HEK293 (cell line): ENCODE results near the gene ANTXR1.

ENCODE experiments used
- AEBP2 ChIP-seq: fragments of 450-650 bp; formaldehyde crosslinking; IDR thresholded peaks from 2 replicates; pipeline ENCODE4 v1.5.1; 2016; ENCODE audit warnings: missing biosample characterization, missing genetic modification characterization, borderline replicate concordance
- BCL11B ChIP-seq: fragments of 450-650 bp; formaldehyde crosslinking; IDR thresholded peaks from 2 replicates; pipeline ENCODE4 v1.5.1; 2016; ENCODE audit warnings: low read depth, missing biosample characterization, missing genetic modification characterization
- GLIS1 ChIP-seq: fragments of 450-650 bp; formaldehyde crosslinking; IDR thresholded peaks from 2 replicates; pipeline ENCODE4 v1.5.1; 2016; ENCODE audit warnings: missing biosample characterization, missing genetic modification characterization
- IKZF3 ChIP-seq: fragments of 450-650 bp; IDR thresholded peaks from 2 replicates; pipeline ENCODE4 v1.5.0; 2018; ENCODE audit warnings: missing biosample characterization, mild to moderate bottlenecking, missing genetic modification characterization, moderate library complexity
- KLF16 ChIP-seq: fragments of 450-650 bp; formaldehyde crosslinking; IDR thresholded peaks from 2 replicates; pipeline ENCODE4 v1.5.1; 2017; ENCODE audit warnings: missing biosample characterization, missing genetic modification characterization
- KLF7 ChIP-seq: fragments of 450-650 bp; formaldehyde crosslinking; IDR thresholded peaks from 2 replicates; pipeline ENCODE4 v1.5.1; 2016; ENCODE audit warnings: missing biosample characterization, missing genetic modification characterization, borderline replicate concordance
- SCRT2 ChIP-seq: fragments of 450-650 bp; formaldehyde crosslinking; IDR thresholded peaks from 2 replicates; pipeline ENCODE4 v1.5.1; 2016; ENCODE audit warnings: missing biosample characterization, missing genetic modification characterization
- SP7 ChIP-seq: fragments of 450-650 bp; formaldehyde crosslinking; IDR thresholded peaks from 2 replicates; pipeline ENCODE4 v1.5.1; 2016; ENCODE audit warnings: missing biosample characterization, missing genetic modification characterization
- WT1 ChIP-seq: fragments of 450-650 bp; formaldehyde crosslinking; IDR thresholded peaks from 2 replicates; pipeline ENCODE4 v1.5.1; 2016; ENCODE audit warnings: missing biosample characterization, missing genetic modification characterization
- ZBTB20 ChIP-seq: fragments of 450-650 bp; formaldehyde crosslinking; IDR thresholded peaks from 2 replicates; pipeline ENCODE4 v1.5.1; 2016; ENCODE audit warnings: missing biosample characterization, missing genetic modification characterization
- ZIC2 ChIP-seq: fragments of 450-650 bp; formaldehyde crosslinking; IDR thresholded peaks from 2 replicates; pipeline ENCODE4 v1.5.1; 2016; ENCODE audit warnings: missing biosample characterization, missing genetic modification characterization
- ZNF121 ChIP-seq: fragments of 450-650 bp; formaldehyde crosslinking; IDR thresholded peaks from 2 replicates; pipeline ENCODE4 v1.5.1; 2016; ENCODE audit warnings: missing biosample characterization, missing genetic modification characterization
- ZNF155 ChIP-seq: fragments of 450-650 bp; formaldehyde crosslinking; IDR thresholded peaks from 2 replicates; pipeline ENCODE4 v1.5.1; 2016; ENCODE audit warnings: missing biosample characterization, missing genetic modification characterization
- ZNF18 ChIP-seq: fragments of 450-650 bp; formaldehyde crosslinking; IDR thresholded peaks from 2 replicates; pipeline ENCODE4 v1.5.1; 2016; ENCODE audit warnings: missing biosample characterization, missing genetic modification characterization
- ZNF184 ChIP-seq: fragments of 450-650 bp; IDR thresholded peaks from 2 replicates; pipeline ENCODE4 v1.5.1; 2018; ENCODE audit warnings: missing biosample characterization, mild to moderate bottlenecking, missing genetic modification characterization
- ZNF19 ChIP-seq: fragments of 450-650 bp; formaldehyde crosslinking; IDR thresholded peaks from 2 replicates; pipeline ENCODE4; 2016; ENCODE audit warnings: missing biosample characterization, missing genetic modification characterization, low read depth
- ZNF2 ChIP-seq: fragments of 450-650 bp; formaldehyde crosslinking; IDR thresholded peaks from 2 replicates; pipeline ENCODE4 v1.5.1; 2016; ENCODE audit warnings: missing biosample characterization, missing genetic modification characterization
- ZNF214 ChIP-seq: fragments of 450-650 bp; formaldehyde crosslinking; IDR thresholded peaks from 2 replicates; pipeline ENCODE4 v1.5.1; 2017; ENCODE audit warnings: missing biosample characterization, mild to moderate bottlenecking, missing genetic modification characterization, borderline replicate concordance
- ZNF239 ChIP-seq: fragments of 450-650 bp; formaldehyde crosslinking; IDR thresholded peaks from 2 replicates; pipeline ENCODE4 v1.5.1; 2016; ENCODE audit warnings: missing biosample characterization, missing genetic modification characterization
- ZNF292 ChIP-seq: fragments of 450-650 bp; formaldehyde crosslinking; IDR thresholded peaks from 2 replicates; pipeline ENCODE4 v1.5.1; 2016; ENCODE audit warnings: low read depth, missing biosample characterization, missing genetic modification characterization, borderline replicate concordance
- ZNF350 ChIP-seq: fragments of 450-650 bp; formaldehyde crosslinking; IDR thresholded peaks from 2 replicates; pipeline ENCODE4 v1.5.0; 2017; ENCODE audit warnings: missing biosample characterization, mild to moderate bottlenecking, missing genetic modification characterization
- ZNF404 ChIP-seq: fragments of 450-650 bp; formaldehyde crosslinking; IDR thresholded peaks from 2 replicates; pipeline ENCODE4 v1.5.1; 2017; ENCODE audit warnings: missing biosample characterization, missing genetic modification characterization
- ZNF426 ChIP-seq: fragments of 450-650 bp; formaldehyde crosslinking; IDR thresholded peaks from 2 replicates; pipeline ENCODE4 v1.5.1; 2017; ENCODE audit warnings: missing biosample characterization, missing genetic modification characterization, mild to moderate bottlenecking, inconsistent platforms, moderate library complexity
- ZNF488 ChIP-seq: fragments of 450-650 bp; formaldehyde crosslinking; IDR thresholded peaks from 2 replicates; pipeline ENCODE4 v1.5.1; 2016; ENCODE audit warnings: missing biosample characterization, missing genetic modification characterization
- ZNF521 ChIP-seq: fragments of 450-650 bp; formaldehyde crosslinking; IDR thresholded peaks from 2 replicates; pipeline ENCODE4 v1.5.1; 2017; ENCODE audit warnings: missing biosample characterization, mild to moderate bottlenecking, missing genetic modification characterization
- ZNF580 ChIP-seq: fragments of 450-650 bp; formaldehyde crosslinking; IDR thresholded peaks from 2 replicates; pipeline ENCODE4 v1.5.1; 2016; ENCODE audit warnings: missing biosample characterization, missing genetic modification characterization
- ZNF621 ChIP-seq: fragments of 450-650 bp; formaldehyde crosslinking; IDR thresholded peaks from 2 replicates; pipeline ENCODE4 v1.5.1; 2017; ENCODE audit warnings: missing biosample characterization, missing genetic modification characterization
- ZNF792 ChIP-seq: fragments of 450-650 bp; formaldehyde crosslinking; IDR thresholded peaks from 2 replicates; pipeline ENCODE4 v1.5.1; 2016; ENCODE audit warnings: missing biosample characterization, missing genetic modification characterization
- ZSCAN18 ChIP-seq: fragments of 450-650 bp; formaldehyde crosslinking; IDR thresholded peaks from 2 replicates; pipeline ENCODE4 v1.5.1; 2016; ENCODE audit warnings: missing biosample characterization, missing genetic modification characterization
- TF ChIP-seq, protein P1 (sequence below): fragments of 450-650 bp; formaldehyde crosslinking; IDR thresholded peaks from 2 replicates; pipeline ENCODE4 v1.5.0; 2017; ENCODE audit warnings: missing biosample characterization, missing genetic modification characterization, borderline replicate concordance
- TF ChIP-seq, protein P2 (sequence below): fragments of 450-650 bp; formaldehyde crosslinking; IDR thresholded peaks from 2 replicates; pipeline ENCODE4 v1.5.1; 2016; ENCODE audit warnings: missing biosample characterization, missing genetic modification characterization, low read depth

ANTXR1 gene

GRCh38 chr2:69012310-69013141 lies 453 bp upstream of the ANTXR1 start (continued):
- TF ChIP-seq IKZF3 (tag by site-specific recombination) (no peak), ZSCAN18 (tag by site-specific recombination) (no peak), ZBTB20 (tag by site-specific recombination) (no peak), SP7 (tag by site-specific recombination) (no peak), GLIS1 (tag by site-specific recombination) (peak; percentile 10; the same call in 1 of the 2 replicates), ZNF521 (no peak), ZNF18 (tag by site-specific recombination) (no peak), ZIC2 (no peak), ZNF488 (tag by site-specific recombination) (no peak), BCL11B (no peak), ZNF214 (tag by site-specific recombination) (no peak), ZNF621 (tag by site-specific recombination) (no peak), ZNF580 (tag by site-specific recombination) (no peak), ZNF404 (no peak), ZNF184 (tag by site-specific recombination) (no peak), ZNF121 (no peak), WT1 (tag by site-specific recombination) (0 out of 2 replicates have a peak, but pooled peaks have one; percentile 12), KLF16 (tag by site-specific recombination) (peak; percentile 63), AEBP2 (tag by site-specific recombination) (no peak), ZNF19 (tag by site-specific recombination) (no peak), ZNF292 (no peak), ZNF239 (tag by site-specific recombination) (no peak), SCRT2 (tag by site-specific recombination) (no peak), KLF7 (tag by site-specific recombination) (no peak), ZNF155 (tag by site-specific recombination) (no peak), ZNF792 (tag by site-specific recombination) (no peak), ZNF2 (tag by site-specific recombination) (no peak), ZNF350 (tag by site-specific recombination) (no peak), ZNF426 (tag by site-specific recombination) (no peak)
- TF ChIP-seq, protein P1, sequence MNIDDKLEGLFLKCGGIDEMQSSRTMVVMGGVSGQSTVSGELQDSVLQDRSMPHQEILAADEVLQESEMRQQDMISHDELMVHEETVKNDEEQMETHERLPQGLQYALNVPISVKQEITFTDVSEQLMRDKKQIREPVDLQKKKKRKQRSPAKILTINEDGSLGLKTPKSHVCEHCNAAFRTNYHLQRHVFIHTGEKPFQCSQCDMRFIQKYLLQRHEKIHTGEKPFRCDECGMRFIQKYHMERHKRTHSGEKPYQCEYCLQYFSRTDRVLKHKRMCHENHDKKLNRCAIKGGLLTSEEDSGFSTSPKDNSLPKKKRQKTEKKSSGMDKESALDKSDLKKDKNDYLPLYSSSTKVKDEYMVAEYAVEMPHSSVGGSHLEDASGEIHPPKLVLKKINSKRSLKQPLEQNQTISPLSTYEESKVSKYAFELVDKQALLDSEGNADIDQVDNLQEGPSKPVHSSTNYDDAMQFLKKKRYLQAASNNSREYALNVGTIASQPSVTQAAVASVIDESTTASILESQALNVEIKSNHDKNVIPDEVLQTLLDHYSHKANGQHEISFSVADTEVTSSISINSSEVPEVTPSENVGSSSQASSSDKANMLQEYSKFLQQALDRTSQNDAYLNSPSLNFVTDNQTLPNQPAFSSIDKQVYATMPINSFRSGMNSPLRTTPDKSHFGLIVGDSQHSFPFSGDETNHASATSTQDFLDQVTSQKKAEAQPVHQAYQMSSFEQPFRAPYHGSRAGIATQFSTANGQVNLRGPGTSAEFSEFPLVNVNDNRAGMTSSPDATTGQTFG = no peak
- TF ChIP-seq, protein P2, sequence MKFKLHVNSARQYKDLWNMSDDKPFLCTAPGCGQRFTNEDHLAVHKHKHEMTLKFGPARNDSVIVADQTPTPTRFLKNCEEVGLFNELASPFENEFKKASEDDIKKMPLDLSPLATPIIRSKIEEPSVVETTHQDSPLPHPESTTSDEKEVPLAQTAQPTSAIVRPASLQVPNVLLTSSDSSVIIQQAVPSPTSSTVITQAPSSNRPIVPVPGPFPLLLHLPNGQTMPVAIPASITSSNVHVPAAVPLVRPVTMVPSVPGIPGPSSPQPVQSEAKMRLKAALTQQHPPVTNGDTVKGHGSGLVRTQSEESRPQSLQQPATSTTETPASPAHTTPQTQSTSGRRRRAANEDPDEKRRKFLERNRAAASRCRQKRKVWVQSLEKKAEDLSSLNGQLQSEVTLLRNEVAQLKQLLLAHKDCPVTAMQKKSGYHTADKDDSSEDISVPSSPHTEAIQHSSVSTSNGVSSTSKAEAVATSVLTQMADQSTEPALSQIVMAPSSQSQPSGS = no peak
